HepG2 (cell line): ENCODE data around the gene IFIT1B. TPM values are rescaled to one million over a fixed set of nuclear protein-coding genes. Genes with fewer than 3 reads are reported as not detected.

Experiments
- FLYWCH1 ChIP-seq: sonication (generic); formaldehyde crosslinking; IDR thresholded peaks from 2 replicates; pipeline ENCODE4 v1.8.1; 2023; ENCODE audit warnings: mild to moderate bottlenecking, missing genetic modification reagents
- HNF4A ChIP-seq: sonication (generic); formaldehyde crosslinking; IDR thresholded peaks from 2 replicates; pipeline ENCODE4 v1.4.0; 2020; ENCODE audit warnings: missing genetic modification reagents
- KDM4B ChIP-seq: sonication (generic); formaldehyde crosslinking; IDR thresholded peaks from 2 replicates; pipeline ENCODE4 v1.4.0; 2020; ENCODE audit warnings: missing genetic modification reagents
- NFKBIZ ChIP-seq: IDR thresholded peaks from 2 replicates; pipeline ENCODE4 v1.6.1; 2018; ENCODE audit warnings: missing genetic modification reagents, missing compliant biosample characterization
- NR1H2 ChIP-seq: sonication (generic); formaldehyde crosslinking; IDR thresholded peaks from 2 replicates; pipeline ENCODE4 v1.8.1; 2022; ENCODE audit warnings: low read depth, missing genetic modification reagents, borderline replicate concordance
- PHF5A ChIP-seq: IDR thresholded peaks from one replicate; pipeline ENCODE4 v1.6.1; 2018; ENCODE audit warnings: low read depth, missing genetic modification reagents; ENCODE audit not compliant: unreplicated experiment
- RAD21 ChIP-seq: fragments of 450-650 bp; formaldehyde crosslinking; IDR thresholded peaks from 2 replicates; pipeline ENCODE4 v1.5.0; 2020; ENCODE audit warnings: mild to moderate bottlenecking
- SMC3 ChIP-seq: IDR thresholded peaks from 2 replicates; pipeline ENCODE4 v1.6.1; 2011; ENCODE audit warnings: low read length, improper control_type of control experiment
- SMYD3 ChIP-seq: sonication (generic); formaldehyde crosslinking; IDR thresholded peaks from 2 replicates; pipeline ENCODE4 v1.8.1; 2023; ENCODE audit warnings: mild to moderate bottlenecking, missing genetic modification reagents
- YY1 ChIP-seq: IDR thresholded peaks from 2 replicates; pipeline ENCODE4 v1.6.1; 2011; ENCODE audit warnings: low read length, low read depth, moderate library complexity, mild to moderate bottlenecking; ENCODE audit not compliant: insufficient read depth, insufficient replicate concordance
- ZBTB1 ChIP-seq: sonication (generic); formaldehyde crosslinking; IDR thresholded peaks from 2 replicates; pipeline ENCODE4 v1.4.0; 2020; ENCODE audit warnings: missing genetic modification reagents, borderline replicate concordance
- ZFP1 ChIP-seq: IDR thresholded peaks from 2 replicates; pipeline ENCODE4 v1.6.1; 2016
- ZFX ChIP-seq: sonication (generic); formaldehyde crosslinking; IDR thresholded peaks from 2 replicates; pipeline ENCODE4 v1.4.0; 2020; ENCODE audit warnings: mild to moderate bottlenecking, low read depth, missing genetic modification reagents, moderate library complexity
- ZNF10 ChIP-seq: sonication (generic); formaldehyde crosslinking; IDR thresholded peaks from 2 replicates; pipeline ENCODE4 v1.4.0; 2020; ENCODE audit warnings: mild to moderate bottlenecking, low read depth, missing genetic modification reagents, borderline replicate concordance
- ZNF484 ChIP-seq: sonication (generic); formaldehyde crosslinking; IDR thresholded peaks from 2 replicates; pipeline ENCODE4 v1.5.1; 2020; ENCODE audit warnings: mild to moderate bottlenecking, low read depth, missing genetic modification reagents, borderline replicate concordance
- polyA plus RNA-seq, 8 experiments: library from polyadenylated mRNA; depleted of rRNA in 3 of 8; stranded (reverse) in 7 of 8; unstranded in 1 of 8; fragments of >200 nt; fragmentation: Illumina TruSeq in 4 of 8; extraction: Trizol in 4 of 8; gene quantifications; 2 replicates each; pipeline versions ENCODE4 v1.2.1 to v1.2.3, GENCODE V29; 2011 to 2016; ENCODE audit warnings: low read depth in 4 of 8, missing spikeins in 1 of 8, mixed read lengths in 1 of 8; ENCODE audit not compliant: insufficient read depth in 1 of 8
- total RNA-seq, 5 experiments: library from RNA; depleted of rRNA; stranded (reverse); fragments of >200 nt; fragmentation: Illumina TruSeq; extraction: Trizol; gene quantifications; 2 replicates each; pipeline ENCODE4 v1.2.3, GENCODE V29; 2016; ENCODE audit warnings: low read depth in 1 of 5
- TF ChIP-seq, protein P1 (sequence below): sonication (generic); formaldehyde crosslinking; IDR thresholded peaks from 2 replicates; pipeline ENCODE4 v1.5.0; 2020; ENCODE audit warnings: mild to moderate bottlenecking, missing genetic modification reagents, moderate library complexity
- TF ChIP-seq, protein P2 (sequence below): sonication (generic); formaldehyde crosslinking; IDR thresholded peaks from 2 replicates; pipeline ENCODE4 v1.5.0; 2020; ENCODE audit warnings: missing genetic modification reagents
- TF ChIP-seq, protein P3 (sequence below): sonication (generic); formaldehyde crosslinking; IDR thresholded peaks from 2 replicates; pipeline ENCODE4 v1.8.0; 2023; ENCODE audit warnings: mild to moderate bottlenecking, missing genetic modification reagents
- TF ChIP-seq, protein P4 (sequence below): sonication (generic); formaldehyde crosslinking; IDR thresholded peaks from 2 replicates; pipeline ENCODE4 v1.8.0; 2022; ENCODE audit warnings: mild to moderate bottlenecking, missing genetic modification reagents, borderline replicate concordance
- TF ChIP-seq, protein P5 (sequence below): IDR thresholded peaks from 2 replicates; pipeline ENCODE4 v1.4.0; 2020; ENCODE audit warnings: mild to moderate bottlenecking, missing genetic modification reagents

IFIT1B gene
- total and polyA plus RNA-seq, 2 of the 13 experiments (the other 11 are each of a cell fraction or from before 2014, with no cell fraction given), result not detected

DNA sequence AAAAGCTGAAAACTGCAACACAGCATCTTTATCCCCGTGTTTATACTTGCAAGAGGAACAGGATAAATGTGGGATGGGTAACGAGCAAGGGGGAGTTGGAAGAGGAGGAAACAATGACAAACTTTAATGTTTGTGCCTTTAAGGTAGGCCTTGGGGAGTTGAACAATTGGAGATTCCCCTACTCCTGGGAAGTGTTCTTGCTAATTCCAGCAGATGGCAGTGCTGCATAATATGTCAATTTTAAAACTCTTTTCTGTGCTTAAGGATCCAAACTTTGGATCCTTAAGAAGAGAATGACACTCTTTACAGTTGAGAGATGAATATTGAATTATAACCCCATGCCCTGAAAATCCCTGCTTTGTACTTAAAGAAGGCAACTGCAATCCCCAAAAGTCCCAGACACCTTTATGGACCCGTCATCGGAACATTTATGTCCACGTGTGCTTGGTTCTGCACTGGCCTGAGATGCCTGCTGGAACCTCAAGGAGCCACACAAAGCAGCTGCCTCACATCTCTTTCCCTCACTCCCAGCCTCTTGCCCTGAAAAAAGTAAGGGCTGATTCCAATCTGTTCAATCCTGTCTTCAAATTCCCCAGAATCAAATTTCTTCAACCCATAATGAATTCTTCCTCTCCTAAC lies 48.5 kb downstream of the IFIT1B start (continued):
- TF ChIP-seq NFKBIZ (CRISPR knock-in tag), result no peak
- TF ChIP-seq SMC3, result peak; percentile 77; the same call in 1 of the 2 replicates
- TF ChIP-seq, protein P1, sequence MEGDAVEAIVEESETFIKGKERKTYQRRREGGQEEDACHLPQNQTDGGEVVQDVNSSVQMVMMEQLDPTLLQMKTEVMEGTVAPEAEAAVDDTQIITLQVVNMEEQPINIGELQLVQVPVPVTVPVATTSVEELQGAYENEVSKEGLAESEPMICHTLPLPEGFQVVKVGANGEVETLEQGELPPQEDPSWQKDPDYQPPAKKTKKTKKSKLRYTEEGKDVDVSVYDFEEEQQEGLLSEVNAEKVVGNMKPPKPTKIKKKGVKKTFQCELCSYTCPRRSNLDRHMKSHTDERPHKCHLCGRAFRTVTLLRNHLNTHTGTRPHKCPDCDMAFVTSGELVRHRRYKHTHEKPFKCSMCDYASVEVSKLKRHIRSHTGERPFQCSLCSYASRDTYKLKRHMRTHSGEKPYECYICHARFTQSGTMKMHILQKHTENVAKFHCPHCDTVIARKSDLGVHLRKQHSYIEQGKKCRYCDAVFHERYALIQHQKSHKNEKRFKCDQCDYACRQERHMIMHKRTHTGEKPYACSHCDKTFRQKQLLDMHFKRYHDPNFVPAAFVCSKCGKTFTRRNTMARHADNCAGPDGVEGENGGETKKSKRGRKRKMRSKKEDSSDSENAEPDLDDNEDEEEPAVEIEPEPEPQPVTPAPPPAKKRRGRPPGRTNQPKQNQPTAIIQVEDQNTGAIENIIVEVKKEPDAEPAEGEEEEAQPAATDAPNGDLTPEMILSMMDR (CRISPR knock-in tag), result peak; percentile 84
- TF ChIP-seq PHF5A (CRISPR knock-in tag), result no peak
- TF ChIP-seq, protein P2, sequence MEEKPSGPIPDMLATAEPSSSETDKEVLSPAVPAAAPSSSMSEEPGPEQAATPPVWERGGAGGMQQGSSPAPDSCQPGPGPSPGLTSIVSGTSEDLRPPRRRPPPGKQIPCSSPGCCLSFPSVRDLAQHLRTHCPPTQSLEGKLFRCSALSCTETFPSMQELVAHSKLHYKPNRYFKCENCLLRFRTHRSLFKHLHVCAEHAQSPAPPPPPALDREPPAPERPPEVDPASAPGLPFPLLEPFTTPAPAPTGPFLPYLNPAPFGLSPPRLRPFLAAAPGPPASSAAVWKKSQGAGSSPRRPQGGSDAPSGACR (CRISPR knock-in tag), result no peak
- no peak for TF ChIP-seq NR1H2 (CRISPR knock-in tag)
- TF ChIP-seq, protein P3, sequence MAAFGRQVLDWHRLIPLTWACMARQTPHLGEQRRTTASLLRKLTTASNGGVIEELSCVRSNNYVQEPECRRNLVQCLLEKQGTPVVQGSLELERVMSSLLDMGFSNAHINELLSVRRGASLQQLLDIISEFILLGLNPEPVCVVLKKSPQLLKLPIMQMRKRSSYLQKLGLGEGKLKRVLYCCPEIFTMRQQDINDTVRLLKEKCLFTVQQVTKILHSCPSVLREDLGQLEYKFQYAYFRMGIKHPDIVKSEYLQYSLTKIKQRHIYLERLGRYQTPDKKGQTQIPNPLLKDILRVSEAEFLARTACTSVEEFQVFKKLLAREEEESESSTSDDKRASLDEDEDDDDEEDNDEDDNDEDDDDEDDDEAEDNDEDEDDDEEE (CRISPR knock-in tag), result no peak
- TF ChIP-seq FLYWCH1 (CRISPR knock-in tag), result no peak
- no peak for TF ChIP-seq ZFX (CRISPR knock-in tag)
- TF ChIP-seq YY1, result no peak
- TF ChIP-seq, protein P4, sequence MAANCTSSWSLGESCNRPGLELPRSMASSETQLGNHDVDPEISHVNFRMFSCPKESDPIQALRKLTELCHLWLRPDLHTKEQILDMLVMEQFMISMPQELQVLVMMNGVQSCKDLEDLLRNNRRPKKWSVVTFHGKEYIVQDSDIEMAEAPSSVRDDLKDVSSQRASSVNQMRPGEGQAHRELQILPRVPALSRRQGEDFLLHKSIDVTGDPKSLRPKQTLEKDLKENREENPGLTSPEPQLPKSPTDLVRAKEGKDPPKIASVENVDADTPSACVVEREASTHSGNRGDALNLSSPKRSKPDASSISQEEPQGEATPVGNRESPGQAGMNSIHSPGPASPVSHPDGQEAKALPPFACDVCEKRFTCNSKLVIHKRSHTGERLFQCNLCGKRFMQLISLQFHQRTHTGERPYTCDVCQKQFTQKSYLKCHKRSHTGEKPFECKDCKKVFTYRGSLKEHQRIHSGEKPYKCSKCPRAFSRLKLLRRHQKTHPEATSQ (CRISPR knock-in tag), result no peak
- TF ChIP-seq ZNF10 (CRISPR knock-in tag), result no peak
- TF ChIP-seq ZNF484, result no peak
- TF ChIP-seq ZBTB1 (CRISPR knock-in tag), result no peak
- no peak for TF ChIP-seq HNF4A (CRISPR knock-in tag)
- TF ChIP-seq KDM4B, result no peak
- TF ChIP-seq, protein P5, sequence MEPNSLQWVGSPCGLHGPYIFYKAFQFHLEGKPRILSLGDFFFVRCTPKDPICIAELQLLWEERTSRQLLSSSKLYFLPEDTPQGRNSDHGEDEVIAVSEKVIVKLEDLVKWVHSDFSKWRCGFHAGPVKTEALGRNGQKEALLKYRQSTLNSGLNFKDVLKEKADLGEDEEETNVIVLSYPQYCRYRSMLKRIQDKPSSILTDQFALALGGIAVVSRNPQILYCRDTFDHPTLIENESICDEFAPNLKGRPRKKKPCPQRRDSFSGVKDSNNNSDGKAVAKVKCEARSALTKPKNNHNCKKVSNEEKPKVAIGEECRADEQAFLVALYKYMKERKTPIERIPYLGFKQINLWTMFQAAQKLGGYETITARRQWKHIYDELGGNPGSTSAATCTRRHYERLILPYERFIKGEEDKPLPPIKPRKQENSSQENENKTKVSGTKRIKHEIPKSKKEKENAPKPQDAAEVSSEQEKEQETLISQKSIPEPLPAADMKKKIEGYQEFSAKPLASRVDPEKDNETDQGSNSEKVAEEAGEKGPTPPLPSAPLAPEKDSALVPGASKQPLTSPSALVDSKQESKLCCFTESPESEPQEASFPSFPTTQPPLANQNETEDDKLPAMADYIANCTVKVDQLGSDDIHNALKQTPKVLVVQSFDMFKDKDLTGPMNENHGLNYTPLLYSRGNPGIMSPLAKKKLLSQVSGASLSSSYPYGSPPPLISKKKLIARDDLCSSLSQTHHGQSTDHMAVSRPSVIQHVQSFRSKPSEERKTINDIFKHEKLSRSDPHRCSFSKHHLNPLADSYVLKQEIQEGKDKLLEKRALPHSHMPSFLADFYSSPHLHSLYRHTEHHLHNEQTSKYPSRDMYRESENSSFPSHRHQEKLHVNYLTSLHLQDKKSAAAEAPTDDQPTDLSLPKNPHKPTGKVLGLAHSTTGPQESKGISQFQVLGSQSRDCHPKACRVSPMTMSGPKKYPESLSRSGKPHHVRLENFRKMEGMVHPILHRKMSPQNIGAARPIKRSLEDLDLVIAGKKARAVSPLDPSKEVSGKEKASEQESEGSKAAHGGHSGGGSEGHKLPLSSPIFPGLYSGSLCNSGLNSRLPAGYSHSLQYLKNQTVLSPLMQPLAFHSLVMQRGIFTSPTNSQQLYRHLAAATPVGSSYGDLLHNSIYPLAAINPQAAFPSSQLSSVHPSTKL (CRISPR knock-in tag), result 0 out of 2 replicates have a peak, but pooled peaks have one; percentile 22
- TF ChIP-seq ZFP1 (CRISPR knock-in tag), result no peak
- TF ChIP-seq SMYD3 (CRISPR knock-in tag), result 0 out of 2 replicates have a peak, but pooled peaks have one; percentile 25
- peak; percentile 62 for TF ChIP-seq RAD21 (CRISPR knock-in tag)
